IMR-90 (cell line): Measurements from ENCODE around the gene L3MBTL3. TPM values are rescaled to one million over a fixed set of nuclear protein-coding genes. Genes with fewer than 3 reads are reported as not detected.

Experiments
- ATAC-seq: fragments of 200-7000 bp; cut with Tn5 transposase; 2 replicates; pipeline ENCODE4 v1.9.1; 2020; ENCODE audit warnings: low read depth, mild to moderate bottlenecking, moderate library complexity
- BruUV-seq: library from RNA; stranded (reverse); fragments of 400-500 nt; replicated peaks from 2 replicates; lab custom pipeline; 2021; lab: Mats Ljungman, UMichigan
- CTCF ChIA-PET: fragments of 300-600 bp; formaldehyde crosslinking; extraction: SDS; loops from one replicate; lab custom pipeline; 2021; ENCODE audit warnings: antibody characterized with exemption; lab: Yijun Ruan, JAX
- POLR2A ChIA-PET: fragments of 300-600 bp; sonication (Branson Sonifier 250); formaldehyde crosslinking; loops from one replicate; lab custom pipeline; 2022; ENCODE audit warnings: antibody characterized with exemption; ENCODE audit not compliant: unreplicated experiment; lab: Charles Lee
- DNase-seq: peaks from one replicate; pipeline ENCODE4 v3.0.0; 2013
- H2AFZ ChIP-seq: replicated peaks from 2 replicates; pipeline ENCODE3; 2013; ENCODE audit warnings: low read length, mild to moderate bottlenecking; ENCODE audit not compliant: poor library complexity
- H2AK5ac ChIP-seq: 2 replicates; pipeline ENCODE4 v1.6.1; 2013; ENCODE audit warnings: low read depth, low read length, inconsistent platforms
- H2AK9ac ChIP-seq: replicated peaks from 2 replicates; pipeline ENCODE3; 2013; ENCODE audit warnings: mild to moderate bottlenecking, low read depth, low read length, moderate library complexity; ENCODE audit not compliant: poor library complexity
- H2BK120ac ChIP-seq: 2 replicates; pipeline ENCODE4 v1.6.1; 2013; ENCODE audit warnings: low read depth, low read length, inconsistent platforms
- H2BK15ac ChIP-seq: 3 replicates; pipeline ENCODE4 v1.6.1; 2013; ENCODE audit warnings: low read depth, low read length, inconsistent platforms
- H2BK20ac ChIP-seq: 2 replicates; pipeline ENCODE4 v1.6.1; 2013; ENCODE audit warnings: low read depth, mild to moderate bottlenecking, inconsistent platforms, low read length, moderate library complexity
- H2BK5ac ChIP-seq: 2 replicates; pipeline ENCODE4 v1.6.1; 2013; ENCODE audit warnings: mild to moderate bottlenecking, low read depth, low read length, inconsistent platforms; ENCODE audit not compliant: poor library complexity, severe bottlenecking
- H3K14ac ChIP-seq: replicated peaks from 2 replicates; pipeline ENCODE4 v1.6.1; 2013; ENCODE audit warnings: low read depth, low read length, inconsistent platforms
- H3K18ac ChIP-seq: 2 replicates; pipeline ENCODE4 v1.6.1; 2013; ENCODE audit warnings: low read depth, low read length, control low read depth
- H3K23ac ChIP-seq: 2 replicates; pipeline ENCODE4 v1.6.1; 2013; ENCODE audit warnings: low read depth, low read length, inconsistent platforms
- H3K27ac ChIP-seq: 2 replicates; pipeline ENCODE4 v1.5.1; 2013; ENCODE audit warnings: mild to moderate bottlenecking, control low read depth, low read length; ENCODE audit not compliant: insufficient read depth
- H3K27me3 ChIP-seq: 2 replicates; pipeline ENCODE4 v1.6.1; 2013; ENCODE audit warnings: low read length; ENCODE audit not compliant: control insufficient read depth, insufficient read depth
- H3K36me3 ChIP-seq: 2 replicates; pipeline ENCODE4 v1.6.1; 2013; ENCODE audit warnings: low read length, mixed read lengths; ENCODE audit not compliant: control insufficient read depth, insufficient read depth
- H3K4ac ChIP-seq: 2 replicates; pipeline ENCODE4 v1.6.1; 2013; ENCODE audit warnings: low read depth, low read length, inconsistent platforms
- H3K4me1 ChIP-seq: 2 replicates; pipeline ENCODE4 v1.6.1; 2013; ENCODE audit warnings: low read length, mixed read lengths; ENCODE audit not compliant: control insufficient read depth, insufficient read depth
- H3K4me2 ChIP-seq: 2 replicates; pipeline ENCODE4 v1.6.1; 2013; ENCODE audit warnings: low read depth, mild to moderate bottlenecking, control low read depth, low read length, moderate library complexity
- H3K4me3 ChIP-seq: 2 replicates; pipeline ENCODE4 v1.5.1; 2013; ENCODE audit warnings: low read depth, mild to moderate bottlenecking, control low read depth, low read length, moderate library complexity; ENCODE audit not compliant: insufficient read depth
- H3K56ac ChIP-seq: 2 replicates; pipeline ENCODE4 v1.6.1; 2013; ENCODE audit warnings: low read length, inconsistent platforms; ENCODE audit not compliant: insufficient read depth; ENCODE audit errors: extremely low read depth
- H3K79me1 ChIP-seq, 2 experiments: 2 replicates each; pipeline ENCODE4 v1.6.1; 2013; ENCODE audit warnings: low read length in 2 of 2, inconsistent platforms in 1 of 2, low read depth in 1 of 2
- H3K9ac ChIP-seq: 2 replicates; pipeline ENCODE4 v1.6.1; 2013; ENCODE audit warnings: low read depth, low read length, control low read depth
- H3K9me1 ChIP-seq: 2 replicates; pipeline ENCODE4 v1.6.1; 2013; ENCODE audit warnings: low read length, inconsistent platforms; ENCODE audit not compliant: insufficient read depth
- H3K9me3 ChIP-seq: 2 replicates; pipeline ENCODE4 v1.6.1; 2013; ENCODE audit warnings: low read length; ENCODE audit not compliant: control insufficient read depth, insufficient read depth
- H4K20me1 ChIP-seq: 2 replicates; pipeline ENCODE4 v1.6.1; 2013; ENCODE audit warnings: low read length, inconsistent platforms; ENCODE audit not compliant: insufficient read depth
- H4K5ac ChIP-seq: 2 replicates; pipeline ENCODE4 v1.6.1; 2013; ENCODE audit warnings: mild to moderate bottlenecking, low read depth, low read length, control low read depth
- H4K8ac ChIP-seq, 2 experiments: 2 replicates each; pipeline ENCODE4 v1.6.1; 2013; ENCODE audit warnings: low read depth in 2 of 2, low read length in 2 of 2, control low read depth in 1 of 2, inconsistent platforms in 1 of 2
- H4K91ac ChIP-seq: 2 replicates; pipeline ENCODE4 v1.6.1; 2013; ENCODE audit warnings: low read depth, low read length, inconsistent platforms; ENCODE audit not compliant: insufficient read depth
- BHLHE40 ChIP-seq: fragments of 150-350 bp; IDR thresholded peaks from 2 replicates; pipeline ENCODE4 v1.6.1; 2016; ENCODE audit warnings: mild to moderate bottlenecking, low read depth, low read length
- CEBPB ChIP-seq: IDR thresholded peaks from 2 replicates; pipeline ENCODE4 v1.6.1; 2012; ENCODE audit warnings: low read depth, low read length, improper control_type of control experiment
- CHD1 ChIP-seq: IDR thresholded peaks from 2 replicates; pipeline ENCODE4 v1.6.1; 2012; ENCODE audit warnings: low read depth, low read length, improper control_type of control experiment
- CTCF ChIP-seq: conservative IDR thresholded peaks from 2 replicates; pipeline ENCODE4 v1.5.1; 2012; ENCODE audit warnings: mild to moderate bottlenecking, low read depth, low read length, improper control_type of control experiment
- ELK1 ChIP-seq: fragments of 150-350 bp; IDR thresholded peaks from 2 replicates; pipeline ENCODE4 v1.6.1; 2016; ENCODE audit warnings: low read depth, mild to moderate bottlenecking, low read length, moderate library complexity, borderline replicate concordance
- FOS ChIP-seq: fragments of 150-350 bp; IDR thresholded peaks from 2 replicates; pipeline ENCODE4 v1.6.1; 2016; ENCODE audit warnings: low read depth, low read length
- MAFK ChIP-seq: IDR thresholded peaks from 2 replicates; pipeline ENCODE4 v1.6.1; 2012; ENCODE audit warnings: low read depth, low read length, improper control_type of control experiment
- MAZ ChIP-seq: IDR thresholded peaks from 2 replicates; pipeline ENCODE4 v1.6.1; 2012; ENCODE audit warnings: low read depth, mild to moderate bottlenecking, low read length, improper control_type of control experiment, moderate library complexity, borderline replicate concordance
- MXI1 ChIP-seq: IDR thresholded peaks from 2 replicates; pipeline ENCODE4 v1.6.1; 2012; ENCODE audit warnings: low read depth, mild to moderate bottlenecking, low read length, moderate library complexity, borderline replicate concordance
- NFE2L2 ChIP-seq: fragments of 150-350 bp; IDR thresholded peaks from 2 replicates; pipeline ENCODE4 v1.6.1; 2016; ENCODE audit warnings: low read depth, mild to moderate bottlenecking, low read length
- POLR2A ChIP-seq: IDR thresholded peaks from 2 replicates; pipeline ENCODE4 v1.6.1; 2012; ENCODE audit warnings: mild to moderate bottlenecking, low read depth, low read length
- RAD21 ChIP-seq: IDR thresholded peaks from 2 replicates; pipeline ENCODE4 v1.6.1; 2012; ENCODE audit warnings: low read length, improper control_type of control experiment
- RCOR1 ChIP-seq: IDR thresholded peaks from 2 replicates; pipeline ENCODE4 v1.6.1; 2012; ENCODE audit warnings: mild to moderate bottlenecking, low read length, improper control_type of control experiment; ENCODE audit not compliant: insufficient replicate concordance
- RFX5 ChIP-seq: IDR thresholded peaks from 2 replicates; pipeline ENCODE4 v1.8.0; 2012; ENCODE audit warnings: low read depth, mild to moderate bottlenecking, low read length, moderate library complexity
- SMC3 ChIP-seq: fragments of 150-350 bp; IDR thresholded peaks from 2 replicates; pipeline ENCODE4 v1.6.1; 2016; ENCODE audit warnings: low read depth, mild to moderate bottlenecking, antibody characterized with exemption, low read length, moderate library complexity
- USF2 ChIP-seq: fragments of 150-350 bp; IDR thresholded peaks from 2 replicates; pipeline ENCODE4 v1.6.1; 2017; ENCODE audit warnings: mild to moderate bottlenecking, antibody characterized with exemption, low read length, low read depth
- WGBS, 2 experiments: methylation state at CpG; one replicate each; pipeline versions ENCODE4 v1.1.5 to v1.1.7; 2013; ENCODE audit warnings: missing lambda C conversion rate in 2 of 2; ENCODE audit not compliant: insufficient read length in 1 of 2; ENCODE audit errors: extremely low coverage in 2 of 2; 5-methylcytosine and 5-hydroxymethylcytosine counted together
- dilution Hi-C: fragments of 300-500 bp; cut with HindIII; formaldehyde crosslinking; loops from one replicate; pipeline ENCODE4 v1.14.3; 2018; ENCODE audit warnings: low sequenced_read_pairs; ENCODE audit not compliant: unreplicated experiment
- in situ Hi-C: fragments of 300-500 bp; cut with MboI; formaldehyde crosslinking; loops from 3 replicates; pipeline ENCODE4 v1.14.3; 2019; ENCODE audit warnings: low sequenced_read_pairs, inconsistent platforms, mixed read lengths
- intact Hi-C: fragments of 100-400 bp; cut with micrococcal nuclease; formaldehyde crosslinking; loops from 2 replicates; pipeline ENCODE4 v1.10.0; 2022
- polyA plus RNA-seq, 3 experiments: library from polyadenylated mRNA; depleted of rRNA; stranded (reverse); fragments of >200 nt; gene quantifications; 2 replicates each; pipeline ENCODE4 v1.2.3, GENCODE V29; 2012; ENCODE audit warnings: low replicate concordance in 1 of 3
- total RNA-seq: library from RNA; depleted of rRNA; stranded (reverse); fragments of >200 nt; gene quantifications from 2 replicates; pipeline ENCODE4 v1.2.3, GENCODE V29; 2012

L3MBTL3 gene
- total and polyA plus RNA-seq, 2 of the 4 experiments (the other 2 are of a cell fraction): 7.2 to 10.9 TPM

GRCh38 chr6:130113201-130113710, 94.9 kb downstream of the L3MBTL3 start:
- no peak overlapping the region for H4K91ac ChIP-seq
- no peak overlapping the region for H2AK5ac ChIP-seq
- in situ Hi-C loops: no loop called here
- H3K9me3 ChIP-seq: no peaks in the 10 kb centered on the region
- TF ChIP-seq MXI1 (no peak), CHD1 (no peak), POLR2A (no peak), ELK1 (no peak), BHLHE40 (no peak), USF2 (no peak), CTCF (no peak), RCOR1 (no peak), MAFK (no peak), RAD21 (no peak), FOS (no peak), NFE2L2 (no peak), CEBPB (no peak), RFX5 (no peak), SMC3 (no peak), MAZ (no peak)
- peaks cover 3% of the 10 kb centered on the region; the same call in 1 of the 2 replicates for H3K9me1 ChIP-seq
- no peaks in the 10 kb centered on the region; the same call in 1 of the 2 replicates for H3K36me3 ChIP-seq
- ATAC-seq (no peak), DNase-seq (no peak)
- no peaks in the 10 kb centered on the region for H4K20me1 ChIP-seq
- H3K4me1 ChIP-seq: no peaks in the 10 kb centered on the region
- ChIA-PET POLR2A (no interaction called here), CTCF (interaction anchor here (0.5 kb wide), 1 partner anchor 51 kb away, joined by 3 read pairs; no protein-coding TSS in a partner anchor)
- no peak overlapping the region for H2BK5ac ChIP-seq
- dilution Hi-C loops: no loop called here
- no peak overlapping the region for H3K14ac ChIP-seq
- intact Hi-C loops: no loop called here
- no peak overlapping the region for H3K18ac ChIP-seq
- H4K5ac ChIP-seq: no peak overlapping the region
- no peak overlapping the region for H3K23ac ChIP-seq
- H2BK20ac ChIP-seq: no peak overlapping the region
- no peak overlapping the region for H4K8ac ChIP-seq
- H2BK120ac ChIP-seq: no peak overlapping the region
- H3K27ac ChIP-seq: no peak overlapping the region
- H3K9ac ChIP-seq: no peak overlapping the region
- H3K79me1 ChIP-seq: no peaks in the 10 kb centered on the region; a peak in 1 of 4 replicates
- H3K4me2 ChIP-seq: no peak overlapping the region
- BruUV-seq: no TSS peak
- no peak overlapping the region for H3K4me3 ChIP-seq
- WGBS, 2 experiments: no CpG with 5 or more reads among the region's 2 CpGs
- no peak overlapping the region for H3K4ac ChIP-seq
- no peak overlapping the region for H2AFZ ChIP-seq
- H2BK15ac ChIP-seq: no peak overlapping the region
- H3K56ac ChIP-seq: no peak overlapping the region
- H2AK9ac ChIP-seq: no peak overlapping the region
- H3K27me3 ChIP-seq: no peaks in the 10 kb centered on the region
